ENCODE data around the gene TJP2. TPM values are rescaled to one million over a fixed set of nuclear protein-coding genes. Genes with fewer than 3 reads are reported as not detected.

The TJP2 gene
- total RNA-seq, 1 donor from 2014 or later, result 35.5 TPM

DNA sequence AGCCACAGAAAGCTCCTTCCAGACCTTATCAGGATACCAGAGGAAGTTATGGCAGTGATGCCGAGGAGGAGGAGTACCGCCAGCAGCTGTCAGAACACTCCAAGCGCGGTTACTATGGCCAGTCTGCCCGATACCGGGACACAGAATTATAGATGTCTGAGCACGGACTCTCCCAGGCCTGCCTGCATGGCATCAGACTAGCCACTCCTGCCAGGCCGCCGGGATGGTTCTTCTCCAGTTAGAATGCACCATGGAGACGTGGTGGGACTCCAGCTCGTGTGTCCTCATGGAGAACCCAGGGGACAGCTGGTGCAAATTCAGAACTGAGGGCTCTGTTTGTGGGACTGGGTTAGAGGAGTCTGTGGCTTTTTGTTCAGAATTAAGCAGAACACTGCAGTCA lies 80.1 kb downstream of the TJP2 start:
- Histone ChIP-seq H3K27me3 (no peaks in the 10 kb centered on the region), H3F3A (ENCODE audit: low read depth) (no peaks in the 10 kb centered on the region), H3K79me2 (ENCODE audit: low read depth) (no peaks in the 10 kb centered on the region), H3K4me2 (no peak overlapping the region), H3K9ac (no peak overlapping the region), H3K27ac (no peak overlapping the region), H3K4me1 (peaks cover 3% of the 10 kb centered on the region), H2AFZ (replicated peaks) (no peak overlapping the region), H3K4me3 (no peak overlapping the region), H3K36me3 (no peaks in the 10 kb centered on the region), H3K9me3 (ENCODE audit: low read depth) (no peaks in the 10 kb centered on the region), H4K20me1 (ENCODE audit: low read depth) (no peaks in the 10 kb centered on the region)
- no peak for DNase-seq (ENCODE audit: low spot score)
- no peaks in the 10 kb centered on the region for H3K9me3 Mint-ChIP-seq
- H3K27ac Mint-ChIP-seq, result no peak overlapping the region
- no peaks in the 10 kb centered on the region for H3K4me1 Mint-ChIP-seq
- H3K4me3 Mint-ChIP-seq, result no peak overlapping the region
- no peaks in the 10 kb centered on the region for H3K27me3 Mint-ChIP-seq (ENCODE audit: insufficient read depth, low read depth)
- no peak for TF ChIP-seq EZH2phosphoT487 (IDR thresholded peaks at IDR 0.05)
- TF ChIP-seq, protein P1, sequence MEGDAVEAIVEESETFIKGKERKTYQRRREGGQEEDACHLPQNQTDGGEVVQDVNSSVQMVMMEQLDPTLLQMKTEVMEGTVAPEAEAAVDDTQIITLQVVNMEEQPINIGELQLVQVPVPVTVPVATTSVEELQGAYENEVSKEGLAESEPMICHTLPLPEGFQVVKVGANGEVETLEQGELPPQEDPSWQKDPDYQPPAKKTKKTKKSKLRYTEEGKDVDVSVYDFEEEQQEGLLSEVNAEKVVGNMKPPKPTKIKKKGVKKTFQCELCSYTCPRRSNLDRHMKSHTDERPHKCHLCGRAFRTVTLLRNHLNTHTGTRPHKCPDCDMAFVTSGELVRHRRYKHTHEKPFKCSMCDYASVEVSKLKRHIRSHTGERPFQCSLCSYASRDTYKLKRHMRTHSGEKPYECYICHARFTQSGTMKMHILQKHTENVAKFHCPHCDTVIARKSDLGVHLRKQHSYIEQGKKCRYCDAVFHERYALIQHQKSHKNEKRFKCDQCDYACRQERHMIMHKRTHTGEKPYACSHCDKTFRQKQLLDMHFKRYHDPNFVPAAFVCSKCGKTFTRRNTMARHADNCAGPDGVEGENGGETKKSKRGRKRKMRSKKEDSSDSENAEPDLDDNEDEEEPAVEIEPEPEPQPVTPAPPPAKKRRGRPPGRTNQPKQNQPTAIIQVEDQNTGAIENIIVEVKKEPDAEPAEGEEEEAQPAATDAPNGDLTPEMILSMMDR (IDR thresholded peaks at IDR 0.05), result no peak
- no peak for TF ChIP-seq EZH2 (IDR thresholded peaks at IDR 0.05)
- H3K36me3 Mint-ChIP-seq, result peaks cover 2% of the 10 kb centered on the region

DNA sequence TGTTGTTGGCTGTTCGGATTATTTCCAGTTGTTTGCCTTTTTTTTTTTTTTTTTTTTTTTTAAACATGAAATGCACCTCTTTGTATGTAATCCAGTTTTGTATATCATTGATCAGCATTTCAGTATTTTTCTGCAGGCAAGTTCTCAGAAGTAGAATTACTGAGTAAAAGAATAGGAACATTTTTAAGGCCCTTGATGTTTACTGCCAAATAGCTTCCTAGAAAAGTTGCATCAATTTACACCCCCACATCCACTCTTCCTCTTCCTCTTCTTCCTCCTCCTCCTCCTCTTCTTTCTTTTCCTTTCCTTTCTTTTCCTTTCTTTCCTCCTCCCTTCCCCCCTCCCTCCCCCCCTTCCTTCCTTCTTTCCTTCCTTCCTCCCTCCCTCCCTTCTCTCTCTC lies 81.5 kb downstream of the TJP2 start:
- TF ChIP-seq EZH2 (IDR thresholded peaks at IDR 0.05), result no peak
- TF ChIP-seq EZH2phosphoT487 (IDR thresholded peaks at IDR 0.05), result no peak
- TF ChIP-seq, protein P1 (IDR thresholded peaks at IDR 0.05), result no peak
- Histone ChIP-seq H3K79me2 (ENCODE audit: low read depth) (no peaks in the 10 kb centered on the region), H3K4me2 (no peak overlapping the region), H3K4me1 (peaks cover 6% of the 10 kb centered on the region), H3K27ac (no peak overlapping the region), H3K9me3 (ENCODE audit: low read depth) (no peaks in the 10 kb centered on the region), H4K20me1 (ENCODE audit: low read depth) (no peaks in the 10 kb centered on the region), H3K36me3 (no peaks in the 10 kb centered on the region), H2AFZ (replicated peaks) (no peak overlapping the region), H3K27me3 (no peaks in the 10 kb centered on the region), H3K9ac (no peak overlapping the region), H3F3A (ENCODE audit: low read depth) (no peaks in the 10 kb centered on the region), H3K4me3 (no peak overlapping the region)
- Mint-ChIP-seq H3K36me3 (peaks cover 2% of the 10 kb centered on the region), H3K4me3 (no peak overlapping the region), H3K4me1 (no peaks in the 10 kb centered on the region), H3K9me3 (no peaks in the 10 kb centered on the region), H3K27ac (no peak overlapping the region), H3K27me3 (ENCODE audit: insufficient read depth, low read depth) (no peaks in the 10 kb centered on the region)
- DNase-seq (ENCODE audit: low spot score), result no peak

DNA sequence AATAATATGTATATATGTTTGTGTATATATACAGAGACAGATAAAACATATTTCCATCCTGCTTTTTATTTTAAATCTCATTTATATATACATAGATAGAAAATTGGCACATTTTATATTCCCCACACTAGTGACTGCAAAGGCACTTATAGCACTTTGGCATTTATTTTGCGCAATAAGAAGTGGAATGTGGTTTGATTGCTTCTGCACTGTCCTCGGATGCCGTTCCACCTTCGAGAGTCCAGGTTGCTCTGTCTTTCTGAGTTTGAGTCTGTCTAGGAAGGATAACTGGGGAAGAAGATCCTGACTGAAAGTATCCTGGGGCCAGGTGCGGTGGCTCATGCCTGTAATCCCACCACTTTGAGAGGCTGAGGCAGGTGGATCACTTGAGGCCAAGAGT lies 84.5 kb downstream of the TJP2 start:
- Histone ChIP-seq H3K4me3 (no peak overlapping the region), H3K4me2 (no peak overlapping the region), H3K27me3 (no peaks in the 10 kb centered on the region), H3F3A (ENCODE audit: low read depth) (no peaks in the 10 kb centered on the region), H3K36me3 (no peaks in the 10 kb centered on the region), H3K27ac (no peak overlapping the region), H3K79me2 (ENCODE audit: low read depth) (no peaks in the 10 kb centered on the region), H2AFZ (replicated peaks) (no peak overlapping the region), H3K9ac (no peak overlapping the region), H3K9me3 (ENCODE audit: low read depth) (no peaks in the 10 kb centered on the region), H3K4me1 (peaks cover 6% of the 10 kb centered on the region), H4K20me1 (ENCODE audit: low read depth) (no peaks in the 10 kb centered on the region)
- Mint-ChIP-seq H3K4me1 (no peaks in the 10 kb centered on the region), H3K4me3 (no peak overlapping the region), H3K27me3 (ENCODE audit: insufficient read depth, low read depth) (no peaks in the 10 kb centered on the region), H3K27ac (peak overlapping the region; percentile 66), H3K36me3 (peaks cover 2% of the 10 kb centered on the region), H3K9me3 (no peaks in the 10 kb centered on the region)
- no peak for DNase-seq (ENCODE audit: low spot score)
- TF ChIP-seq, protein P1 (IDR thresholded peaks at IDR 0.05), result no peak
- TF ChIP-seq EZH2phosphoT487 (IDR thresholded peaks at IDR 0.05) (no peak), EZH2 (IDR thresholded peaks at IDR 0.05) (no peak)

Data from neural progenitor cell (in vitro differentiated cells).